DOHH2 (cell line): ENCODE data around the gene C4orf50.

Experiments used
- EZH2phosphoT487 ChIP-seq: fragments of 200-600 bp; sonication (generic); IDR thresholded peaks from 2 replicates; pipeline ENCODE4 v1.6.1; 2017; ENCODE audit warnings: borderline replicate concordance, mild to moderate bottlenecking, antibody characterized with exemption, low read length, moderate library complexity, mixed read lengths
- TF ChIP-seq, protein P1 (sequence below): fragments of 200-600 bp; sonication (generic); IDR thresholded peaks from one replicate; pipeline ENCODE4 v1.5.1; 2014; ENCODE audit warnings: antibody characterized with exemption, mild to moderate bottlenecking, low read depth, low read length; ENCODE audit not compliant: poor library complexity, severe bottlenecking

DNA sequence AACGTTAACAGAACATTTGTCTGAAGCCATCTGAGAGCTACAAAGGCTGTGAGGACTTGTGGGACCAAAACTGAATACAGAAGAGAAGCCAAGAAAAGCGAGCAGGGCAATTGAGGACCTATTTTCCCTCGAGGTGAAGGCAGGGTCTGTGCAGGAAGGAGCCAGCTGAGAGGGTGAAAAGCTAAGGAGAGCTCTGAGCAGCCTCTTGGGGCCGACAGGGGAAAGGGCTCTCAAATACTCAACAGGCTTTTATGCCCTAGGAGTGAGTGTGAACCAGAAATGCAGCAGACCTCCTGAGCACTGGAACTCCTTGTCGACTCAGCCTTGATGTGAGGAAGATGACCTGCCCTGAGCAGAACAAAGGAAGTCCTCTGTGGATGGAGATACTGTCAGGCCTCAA, 54.2 kb downstream of the C4orf50 start:
- TF ChIP-seq, protein P1, sequence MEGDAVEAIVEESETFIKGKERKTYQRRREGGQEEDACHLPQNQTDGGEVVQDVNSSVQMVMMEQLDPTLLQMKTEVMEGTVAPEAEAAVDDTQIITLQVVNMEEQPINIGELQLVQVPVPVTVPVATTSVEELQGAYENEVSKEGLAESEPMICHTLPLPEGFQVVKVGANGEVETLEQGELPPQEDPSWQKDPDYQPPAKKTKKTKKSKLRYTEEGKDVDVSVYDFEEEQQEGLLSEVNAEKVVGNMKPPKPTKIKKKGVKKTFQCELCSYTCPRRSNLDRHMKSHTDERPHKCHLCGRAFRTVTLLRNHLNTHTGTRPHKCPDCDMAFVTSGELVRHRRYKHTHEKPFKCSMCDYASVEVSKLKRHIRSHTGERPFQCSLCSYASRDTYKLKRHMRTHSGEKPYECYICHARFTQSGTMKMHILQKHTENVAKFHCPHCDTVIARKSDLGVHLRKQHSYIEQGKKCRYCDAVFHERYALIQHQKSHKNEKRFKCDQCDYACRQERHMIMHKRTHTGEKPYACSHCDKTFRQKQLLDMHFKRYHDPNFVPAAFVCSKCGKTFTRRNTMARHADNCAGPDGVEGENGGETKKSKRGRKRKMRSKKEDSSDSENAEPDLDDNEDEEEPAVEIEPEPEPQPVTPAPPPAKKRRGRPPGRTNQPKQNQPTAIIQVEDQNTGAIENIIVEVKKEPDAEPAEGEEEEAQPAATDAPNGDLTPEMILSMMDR: no peak
- no peak for TF ChIP-seq EZH2phosphoT487
